Occipital lobe (tissue), 2 donors: ENCODE results near the gene LSAMP. TPM values are rescaled to one million over a fixed set of nuclear protein-coding genes. Genes with fewer than 3 reads are reported as not detected.
"Not testable (repeated sequence)": the region's sequence is repeated elsewhere in the genome, so short reads cannot be mapped to it uniquely, and the experiment has no call there.

Source experiments
- DNase-seq: peaks from one replicate; lab custom pipeline; 2025; lab: John Stamatoyannopoulos, UW
- total RNA-seq: library from RNA; depleted of rRNA; stranded (reverse); fragments of >200 nt; gene quantifications from one replicate; pipeline ENCODE4 v1.2.3, GENCODE V29; 2014

Gene LSAMP
- total RNA-seq, 1 donor from 2014 or later, result 47.3 TPM

DNA sequence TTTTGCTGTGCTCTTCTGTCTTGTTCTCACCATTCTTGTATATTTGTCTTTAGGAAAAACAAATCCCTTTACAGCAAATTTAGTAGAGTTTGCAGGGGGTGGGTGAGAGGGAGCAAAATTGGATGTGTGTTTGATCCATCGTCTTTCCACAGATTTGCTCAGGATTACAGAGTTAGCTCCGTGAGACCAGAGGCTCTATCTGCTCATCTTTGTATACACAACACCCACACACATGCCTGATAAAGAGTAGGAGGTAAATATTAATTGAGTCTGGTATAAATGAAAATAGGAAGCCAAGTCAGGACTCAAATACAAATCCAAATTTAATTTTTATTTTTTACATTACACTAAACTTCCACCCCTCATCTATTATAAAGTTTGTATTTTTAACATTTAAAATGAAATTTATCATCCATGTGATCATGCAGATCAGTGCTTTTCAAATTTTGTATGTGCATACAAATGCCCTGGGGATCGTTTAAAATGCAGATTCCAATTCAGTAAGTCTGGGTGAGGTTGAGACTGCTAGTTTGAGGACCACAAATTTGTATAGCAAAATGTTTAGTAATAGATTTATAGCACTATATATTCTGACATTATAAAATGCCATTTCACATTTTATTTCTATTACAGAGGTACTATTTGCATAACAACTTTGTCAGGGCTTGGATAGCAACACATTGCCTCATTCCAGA, 326.7 kb downstream of the LSAMP start:
- no peak for DNase-seq

DNA sequence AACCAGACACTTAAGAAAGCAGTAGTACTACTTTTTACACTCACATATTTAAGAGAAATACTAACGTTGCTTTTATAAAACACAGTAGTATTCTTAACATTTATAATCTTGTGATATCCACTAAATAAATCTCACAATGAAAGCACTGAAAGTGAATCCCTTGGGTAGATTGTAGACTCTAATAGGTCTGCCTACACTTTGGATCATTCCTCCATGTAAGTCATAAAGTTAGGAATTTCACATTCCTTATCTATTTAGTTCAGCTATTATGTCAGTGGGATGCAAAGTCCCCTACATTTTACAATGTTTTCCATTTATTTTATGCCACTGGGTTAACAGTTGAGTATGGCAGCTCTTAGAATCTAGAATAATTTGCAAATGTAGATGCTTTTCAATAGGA, 330.7 kb downstream of the LSAMP start:
- no peak for DNase-seq

DNA sequence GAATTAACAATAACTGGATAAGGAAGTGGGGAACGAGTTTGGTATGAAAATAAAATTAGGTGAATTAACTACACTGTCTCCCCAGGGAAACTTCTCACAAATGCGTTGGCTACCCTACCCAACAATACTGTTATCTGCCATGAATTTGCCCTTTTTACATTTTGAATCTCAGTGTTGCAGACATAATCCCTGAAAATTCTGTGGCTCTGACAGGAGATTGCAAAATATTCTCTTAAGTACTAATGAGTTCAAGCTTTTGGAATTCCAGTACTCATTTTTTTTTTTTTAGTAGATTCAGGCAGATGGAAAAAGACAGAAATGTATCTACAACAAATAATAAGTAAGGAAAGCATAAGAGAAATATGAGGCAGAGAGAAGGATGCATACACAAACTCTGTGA, 332.6 kb downstream of the LSAMP start:
- no peak for DNase-seq

DNA sequence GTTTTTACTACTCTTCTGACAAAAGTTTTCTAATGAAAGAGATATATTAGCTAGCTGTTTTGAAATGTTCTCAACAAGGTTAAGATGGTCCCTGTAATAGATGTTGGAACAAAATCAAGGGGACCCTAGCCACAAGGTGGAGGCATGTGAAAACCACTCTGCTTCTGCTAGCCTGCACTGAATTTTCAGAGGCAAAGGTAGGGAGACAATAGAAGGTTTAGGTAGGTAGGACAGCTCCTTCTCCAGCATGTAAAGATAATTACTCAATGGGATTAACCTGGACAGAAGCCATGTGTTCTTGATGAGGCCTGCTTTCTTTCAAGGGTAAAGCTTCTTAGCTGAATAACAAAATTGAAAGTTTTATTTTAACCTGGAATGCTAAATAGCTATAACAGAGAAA, 333.5 kb downstream of the LSAMP start:
- no peak for DNase-seq

DNA sequence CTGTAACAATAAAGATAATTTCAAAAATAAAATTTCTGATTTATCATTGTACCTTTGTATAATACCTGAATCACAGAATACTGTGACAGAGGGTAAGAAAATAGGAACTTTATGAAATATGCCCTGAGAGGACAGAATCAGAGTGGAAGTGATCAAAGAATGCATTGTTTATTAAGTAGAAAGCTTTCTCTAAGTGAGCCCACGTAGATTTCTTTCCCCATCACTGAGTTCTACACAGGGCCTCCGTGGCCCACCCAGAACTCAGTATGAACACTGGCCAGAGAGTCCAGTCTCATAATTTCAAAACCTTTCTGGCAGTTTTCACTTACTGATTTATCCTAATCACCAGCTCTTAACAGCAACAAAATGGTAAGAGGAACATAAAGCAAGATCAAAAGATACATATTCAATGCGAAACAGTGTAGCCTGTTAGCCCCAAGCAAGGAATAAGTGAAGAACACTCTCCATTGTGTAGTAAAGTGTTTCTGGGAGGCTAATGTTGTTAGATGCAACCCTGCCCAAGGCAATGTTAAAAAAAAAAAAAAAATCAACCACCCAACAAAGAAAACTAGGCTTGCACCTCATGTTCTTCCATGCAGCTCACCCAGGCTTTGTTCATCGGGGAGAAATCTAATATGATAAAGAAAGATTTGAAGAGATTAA, 341.3 kb downstream of the LSAMP start:
- no peak for DNase-seq

DNA sequence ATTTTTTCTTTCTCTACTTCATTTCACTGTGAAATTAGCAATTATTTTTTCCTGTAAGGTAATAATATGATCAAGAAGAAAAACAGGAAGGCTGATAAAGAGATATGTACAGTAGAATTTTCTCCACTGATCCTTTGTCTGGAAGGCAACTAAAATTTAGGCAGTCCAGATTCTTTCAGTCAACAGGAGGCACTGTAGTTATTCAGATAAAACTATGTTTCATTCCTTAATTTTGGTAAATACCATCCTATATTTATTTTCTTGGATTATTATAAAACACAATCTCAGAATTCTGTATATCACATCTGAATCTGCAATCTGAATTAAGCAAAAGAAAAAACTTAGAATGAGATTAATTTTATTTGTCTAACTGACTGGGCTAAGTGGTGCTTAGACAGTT, 343.2 kb downstream of the LSAMP start:
- DNase-seq, result no peak

DNA sequence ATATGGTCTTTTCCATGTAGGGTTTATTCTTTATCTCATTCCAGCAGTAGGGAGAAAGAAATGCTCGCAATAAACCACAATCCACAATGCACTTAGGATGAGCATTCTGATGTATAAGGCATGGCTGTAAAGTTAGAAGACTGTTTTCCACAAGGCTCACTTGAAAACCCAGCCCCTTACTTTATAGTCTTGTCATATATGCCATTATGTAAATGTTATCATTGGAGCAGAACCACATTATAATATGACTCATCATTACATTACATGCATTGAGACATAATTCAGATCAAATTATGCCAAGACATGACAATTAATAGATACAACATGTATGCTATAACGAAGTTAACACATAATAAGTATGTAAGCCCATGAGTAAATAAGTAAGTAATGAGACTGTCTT, 348.1 kb downstream of the LSAMP start:
- no peak for DNase-seq

DNA sequence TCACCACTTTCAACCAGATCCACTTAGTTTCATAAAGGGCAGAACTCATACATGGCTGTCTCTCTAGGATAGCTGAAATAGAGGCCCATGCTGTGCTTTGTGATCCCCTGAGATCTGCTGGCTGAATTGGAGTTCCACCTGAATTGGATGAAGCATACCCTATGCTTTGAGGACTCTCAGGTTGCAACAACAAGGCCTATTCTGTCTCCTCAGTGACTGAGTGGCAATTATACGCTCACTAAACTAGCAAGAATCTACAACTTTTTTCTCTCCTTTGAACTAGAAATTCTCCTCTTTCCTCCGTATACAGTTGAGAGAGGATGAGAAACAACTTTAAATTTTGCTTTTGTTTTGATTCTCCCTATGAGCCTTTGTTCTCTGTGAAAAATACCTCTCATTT, 348.7 kb downstream of the LSAMP start:
- DNase-seq, result no peak

DNA sequence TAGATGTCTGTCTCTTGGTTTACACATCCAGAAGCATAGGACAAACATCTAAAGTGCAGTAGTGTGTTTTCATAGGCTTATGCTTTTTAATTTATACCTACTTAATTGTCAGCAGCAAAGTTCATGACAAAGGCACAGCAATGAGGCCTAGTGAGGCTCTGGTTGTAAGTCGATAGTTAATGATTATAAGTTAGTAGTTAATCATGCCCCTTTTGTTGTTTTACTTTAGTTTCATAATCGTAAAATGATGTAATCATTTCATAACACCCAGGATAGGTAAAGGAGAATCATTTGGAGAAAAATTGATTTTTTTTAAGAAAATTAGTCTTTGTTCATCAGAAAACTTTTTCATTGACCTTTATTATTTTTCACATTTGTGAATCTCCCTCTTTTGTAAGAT, 351.9 kb downstream of the LSAMP start:
- no peak for DNase-seq

DNA sequence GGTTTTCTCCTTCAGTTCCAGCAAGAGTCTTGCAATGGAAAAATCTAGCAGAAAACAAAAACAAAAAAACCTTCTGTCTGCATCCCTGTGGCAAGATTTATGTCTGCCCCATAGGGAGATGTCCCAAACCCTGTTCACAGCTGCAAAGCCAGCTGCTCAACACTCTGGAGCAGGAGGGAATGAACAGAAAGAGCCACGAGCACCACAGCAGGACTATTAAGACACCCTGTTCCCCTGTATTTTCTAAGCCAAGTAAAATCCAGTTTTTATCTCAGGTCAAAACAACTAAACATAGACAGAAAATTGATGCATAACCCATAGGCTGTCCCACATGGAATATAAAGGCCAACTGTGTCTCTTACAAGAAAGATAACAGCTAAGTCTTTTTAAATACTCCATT, 357.9 kb downstream of the LSAMP start:
- DNase-seq, result no peak

DNA sequence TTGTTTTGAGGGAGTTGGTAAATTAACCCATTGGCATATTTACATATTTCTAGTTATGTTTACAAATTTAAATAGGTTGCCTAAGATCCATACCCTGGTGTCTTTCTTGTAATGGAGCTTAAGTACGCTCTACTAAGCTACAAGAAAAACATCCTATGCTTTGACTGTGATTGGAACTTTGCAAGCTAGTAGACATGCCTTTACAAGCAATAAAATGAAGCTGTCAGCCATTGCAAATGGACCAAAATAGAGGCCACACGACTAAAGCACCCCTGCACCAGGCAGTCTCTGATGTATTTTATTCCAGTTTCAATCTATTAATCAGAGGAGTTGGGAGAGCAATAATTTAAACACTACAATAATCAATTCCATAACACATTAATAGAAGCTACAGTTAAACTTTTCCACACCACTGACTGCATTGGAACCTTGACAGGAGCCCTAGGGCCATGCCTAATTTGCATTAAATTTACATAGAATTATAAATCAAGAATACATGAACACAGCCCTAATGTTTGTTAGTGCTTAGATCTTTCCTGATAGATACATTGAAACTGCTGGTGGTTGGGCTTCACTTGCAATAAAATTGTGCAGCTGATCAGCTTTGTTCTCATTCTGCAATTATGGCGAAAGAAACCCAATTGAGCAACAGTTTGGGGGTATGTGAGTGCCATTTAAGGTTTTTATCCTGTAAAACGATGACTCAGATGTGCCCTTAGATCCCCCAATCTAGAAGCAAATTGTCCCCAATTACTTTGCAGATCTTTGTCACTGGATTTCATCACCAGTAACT, 360.1 kb downstream of the LSAMP start:
- DNase-seq, result no peak

DNA sequence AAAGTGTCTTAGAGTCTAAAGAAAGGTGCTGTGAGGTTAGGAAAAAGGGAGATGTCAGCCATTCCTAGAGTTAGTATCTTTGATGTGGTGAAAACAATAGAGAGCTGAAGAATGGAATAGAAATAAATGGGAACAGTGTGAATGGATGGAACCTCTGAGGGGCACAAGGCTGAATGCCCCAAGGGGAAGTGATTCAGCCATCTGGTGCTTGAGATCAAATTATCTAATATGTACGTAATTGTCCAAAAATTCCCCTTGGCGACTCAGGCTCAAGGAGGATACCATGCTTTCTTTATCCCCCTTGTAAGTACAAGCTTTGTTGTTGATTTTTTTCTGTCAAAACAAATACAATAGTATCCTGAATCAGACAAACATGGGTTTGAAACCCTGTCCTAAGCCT, 361.6 kb downstream of the LSAMP start:
- no peak for DNase-seq

DNA sequence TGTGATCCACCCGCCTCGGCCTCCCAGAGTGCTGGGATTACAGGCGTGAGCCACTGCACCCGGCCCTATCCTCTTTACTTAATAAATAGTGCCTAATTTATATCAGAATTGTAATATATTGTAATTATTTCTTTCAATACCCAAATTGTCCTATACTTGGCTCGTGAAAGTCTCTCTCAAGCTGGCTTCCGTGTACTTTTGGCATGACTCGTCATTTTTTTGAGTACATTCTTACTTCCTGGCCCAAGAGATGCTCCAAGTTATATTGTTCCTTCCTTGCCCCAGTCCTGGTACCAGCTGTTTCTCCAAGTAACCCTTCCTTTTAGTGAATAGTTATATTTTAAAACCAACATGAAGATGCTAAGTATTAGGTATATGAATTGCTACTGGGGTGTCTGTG, 366.7 kb downstream of the LSAMP start:
- DNase-seq, result no peak

DNA sequence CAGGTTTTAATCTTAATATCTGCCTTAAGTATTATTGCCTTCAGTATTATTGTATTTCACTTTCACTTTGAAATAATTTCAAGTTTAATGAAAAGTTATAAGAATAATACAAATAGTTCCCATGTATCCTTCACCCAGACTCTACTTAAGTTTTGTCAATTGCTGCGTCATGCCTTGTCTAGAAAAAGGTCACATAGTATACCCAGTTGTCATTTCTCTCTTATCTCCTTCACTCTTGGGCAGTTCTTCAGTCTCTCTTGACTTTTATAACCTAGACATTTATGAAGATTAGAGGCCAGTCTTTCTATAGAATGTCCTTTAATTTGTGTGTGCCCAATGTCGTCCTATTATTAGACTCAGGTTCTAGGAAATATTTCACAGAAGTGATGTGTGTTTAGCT, 367.7 kb downstream of the LSAMP start:
- no peak for DNase-seq

DNA sequence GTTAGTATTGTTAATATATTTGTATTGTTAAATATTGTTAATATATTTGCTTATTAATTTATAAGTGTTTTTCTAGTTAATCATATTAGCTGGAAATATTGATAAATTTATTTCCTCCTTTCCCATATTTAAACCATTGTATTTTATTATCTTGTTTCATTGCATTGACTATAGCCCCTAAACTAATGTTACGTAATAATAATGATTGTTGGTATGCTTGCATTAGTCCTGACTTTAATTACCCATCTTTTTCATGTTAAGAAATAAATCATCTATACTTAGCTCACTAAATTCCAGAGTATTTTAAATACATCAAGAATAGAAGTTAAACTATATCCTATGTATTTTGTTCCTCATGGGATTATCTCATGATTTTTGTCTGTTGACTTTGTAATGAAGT, 368.2 kb downstream of the LSAMP start:
- no peak for DNase-seq

DNA sequence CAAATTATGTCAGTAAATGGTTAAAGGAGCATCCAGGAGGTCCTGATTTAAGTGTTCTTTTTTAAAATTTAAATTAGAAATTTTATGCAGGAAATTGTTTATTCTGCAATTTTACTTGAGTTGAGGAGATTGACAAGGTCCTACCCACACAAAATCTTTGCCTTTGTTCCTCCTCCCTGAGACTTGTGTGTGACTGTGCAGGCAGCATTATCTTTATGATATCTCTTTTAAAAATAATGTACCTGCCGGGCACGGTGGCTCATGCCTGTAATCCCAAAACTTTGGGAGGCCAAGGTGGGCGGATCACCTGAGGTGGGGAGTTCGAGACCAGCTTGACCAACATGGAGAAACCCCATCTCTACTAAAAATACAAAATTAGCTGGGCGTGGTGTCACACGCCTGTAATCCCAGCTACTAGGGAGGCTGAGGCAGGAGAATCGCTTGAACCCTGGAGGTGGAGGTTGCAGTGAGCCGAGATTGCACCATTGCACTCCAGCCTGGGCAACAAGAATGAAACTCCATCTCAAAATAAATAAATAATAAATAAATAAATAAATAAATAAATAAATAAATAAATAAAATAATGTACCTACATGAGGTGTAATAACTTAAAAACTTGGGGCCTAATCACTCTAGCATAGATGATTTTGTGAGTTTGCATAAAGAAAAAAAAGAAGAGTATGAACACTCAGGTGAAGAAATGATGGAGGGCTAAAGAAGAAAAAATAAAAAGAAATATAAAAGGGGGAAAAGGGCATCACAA, 374.6 kb downstream of the LSAMP start:
- not testable (repeated sequence) for DNase-seq

DNA sequence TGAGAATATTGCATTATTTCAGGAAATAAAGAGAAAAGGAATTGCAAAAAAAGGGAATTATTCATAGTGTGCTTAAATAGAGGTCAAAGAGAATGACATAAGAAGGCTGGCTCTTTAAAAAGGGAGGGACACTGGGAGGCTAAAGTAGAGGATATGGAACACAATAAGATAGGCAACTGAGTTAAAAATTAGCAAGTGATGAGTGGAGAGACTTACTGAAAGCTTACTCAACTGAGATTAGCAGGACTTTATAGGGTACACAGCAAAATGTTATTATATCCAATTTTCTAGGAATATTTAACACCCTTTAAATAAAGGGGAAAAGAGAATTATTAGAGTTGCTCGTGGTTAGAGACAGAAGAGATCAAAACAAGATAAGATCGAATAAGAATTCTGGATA, 375.2 kb downstream of the LSAMP start:
- DNase-seq, result no peak

DNA sequence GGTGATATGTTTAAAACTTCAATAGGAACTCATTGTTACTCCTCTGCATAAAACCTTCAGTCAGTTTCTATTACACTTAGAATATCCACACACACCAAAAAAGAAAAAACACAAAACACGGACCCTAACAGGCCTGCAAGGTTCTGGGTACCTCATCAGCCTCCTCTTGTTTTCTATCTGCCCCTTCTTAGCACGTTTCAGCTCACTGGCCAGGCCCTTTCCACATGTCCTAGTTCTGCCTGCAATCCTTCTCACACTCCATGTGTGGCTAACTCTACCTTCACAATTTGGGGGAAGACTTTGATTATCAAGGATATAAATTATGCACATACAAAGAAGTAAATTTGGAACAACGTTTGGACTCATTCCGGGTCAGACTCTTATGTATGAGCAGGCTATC, 376.3 kb downstream of the LSAMP start:
- DNase-seq, result no peak

DNA sequence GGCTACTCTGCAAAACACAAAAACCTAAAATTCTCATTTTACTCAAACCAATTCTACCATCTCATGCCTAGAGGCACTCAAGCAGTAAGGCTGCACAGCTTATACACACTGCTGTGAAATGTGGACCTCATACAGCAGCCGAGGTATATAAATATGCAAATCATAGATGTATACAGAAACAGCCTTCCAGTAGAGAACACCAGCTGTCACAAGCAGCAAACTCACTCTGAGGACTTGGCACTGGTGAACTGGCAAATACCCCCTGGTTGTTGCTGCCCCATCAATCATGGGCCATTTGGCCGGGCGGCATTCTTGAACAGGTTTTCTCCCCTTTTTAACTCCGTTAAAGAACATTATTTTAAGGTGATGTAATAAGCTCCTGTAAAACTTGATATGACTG, 378.0 kb downstream of the LSAMP start:
- DNase-seq, result no peak

DNA sequence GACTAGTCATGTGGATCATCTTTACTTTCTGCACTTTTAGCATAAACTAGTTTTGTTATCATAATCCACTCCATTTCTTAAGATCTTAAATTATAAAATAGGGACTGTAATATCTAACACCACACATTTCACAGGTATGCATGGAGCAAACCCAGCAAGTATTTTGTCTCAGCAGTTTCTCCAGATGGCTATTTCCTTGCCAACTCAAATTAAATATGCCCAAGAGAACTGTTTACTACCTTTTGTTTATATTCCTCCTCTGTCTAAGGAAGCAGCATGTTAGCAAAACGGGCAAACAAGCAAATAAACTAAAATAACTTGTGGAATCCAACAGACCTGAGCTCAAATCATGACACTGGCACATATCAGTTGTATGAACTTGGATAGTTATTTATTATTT, 379.8 kb downstream of the LSAMP start:
- DNase-seq, result no peak

DNA sequence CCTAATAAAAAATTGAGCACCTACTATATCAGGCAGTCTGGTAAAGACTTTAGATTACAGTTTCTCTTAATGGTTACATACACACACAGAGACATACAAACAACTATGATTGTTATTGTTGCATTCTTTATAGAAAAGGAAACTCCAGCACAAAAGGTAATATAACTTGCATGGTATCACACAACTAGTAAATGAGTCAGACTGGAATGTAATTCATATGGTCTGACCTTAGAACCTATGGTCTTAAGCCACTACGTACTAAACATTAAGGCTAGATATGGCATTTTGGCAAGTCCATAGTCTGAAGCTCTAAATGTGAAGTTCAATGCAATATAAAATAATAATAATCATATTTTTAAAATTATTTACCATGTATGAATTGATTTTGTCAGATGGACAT, 380.6 kb downstream of the LSAMP start:
- no peak for DNase-seq
